NCI-H1436 (cell line): Measurements from ENCODE around the gene CSRP1.
"Not testable (repeated sequence)": the region's sequence is repeated elsewhere in the genome, so short reads cannot be mapped to it uniquely, and the experiment has no call there.

Experiments used
- DNase-seq: peaks from one replicate; lab custom pipeline; 2025; lab: John Stamatoyannopoulos, UW

CSRP1 gene

DNA sequence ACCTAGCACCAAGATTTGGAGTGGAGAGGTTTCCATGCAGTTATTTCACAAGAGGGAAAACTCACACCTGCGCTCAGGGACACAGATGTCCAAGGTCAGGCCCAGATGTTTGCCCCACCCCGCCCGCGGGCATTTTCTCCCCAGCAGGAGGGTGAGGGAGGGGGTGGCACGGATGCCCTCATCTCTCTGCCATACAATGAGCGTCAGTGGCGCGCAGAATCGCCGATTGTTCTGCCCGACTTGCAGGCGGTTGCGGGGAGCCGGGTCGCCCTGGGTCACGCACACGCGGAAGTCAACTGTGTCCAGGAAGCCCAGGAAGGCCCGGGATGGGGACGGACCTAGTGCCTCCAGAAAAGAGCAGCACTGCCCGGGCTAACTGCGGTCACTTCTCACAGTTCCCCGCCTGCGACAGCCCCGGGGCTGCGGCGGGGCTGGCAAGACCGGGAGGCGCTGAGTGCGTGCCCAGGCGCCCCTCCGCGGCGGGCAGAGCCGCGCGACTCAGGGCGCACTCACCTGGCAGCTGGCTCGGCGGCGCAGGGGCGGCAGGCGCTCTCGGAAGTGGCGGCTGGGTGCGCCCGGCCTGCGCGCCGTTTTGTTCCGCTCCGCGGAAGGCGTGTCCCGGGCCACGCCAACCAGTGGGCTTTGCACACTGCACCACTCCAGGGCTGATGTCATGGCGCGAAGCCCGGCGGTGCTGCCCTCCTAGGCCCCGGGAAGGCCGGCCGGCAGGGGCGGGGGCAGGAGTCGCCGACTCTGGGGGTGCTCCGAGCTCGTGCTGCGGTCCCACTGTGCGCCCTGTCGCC lies at the start of gene CSRP1:
CSRP1 (minus strand) TSS at position 567 of the 803 bp plus-strand sequence. CDS start 10,820 bp downstream, outside the sequence.
- peak; percentile 86 for DNase-seq

DNA sequence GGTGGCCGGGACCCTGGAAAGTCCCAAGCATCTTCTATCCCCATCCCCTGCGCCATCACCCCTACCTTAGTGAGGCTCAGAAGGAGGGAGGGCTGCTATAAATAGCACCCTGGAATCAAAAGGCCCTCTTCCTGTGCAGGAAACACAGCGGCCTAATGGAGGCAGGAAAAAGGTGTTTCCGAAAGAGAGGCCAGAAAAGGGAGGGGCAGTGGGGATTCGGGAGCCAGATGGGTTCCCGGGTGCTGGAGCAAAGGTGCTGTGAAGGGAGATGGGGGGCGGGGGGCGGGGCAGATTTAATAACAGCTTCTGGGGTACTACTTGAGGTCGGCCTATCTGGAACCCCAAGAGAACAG lies 48.6 kb upstream of the CSRP1 start:
- DNase-seq = no peak

DNA sequence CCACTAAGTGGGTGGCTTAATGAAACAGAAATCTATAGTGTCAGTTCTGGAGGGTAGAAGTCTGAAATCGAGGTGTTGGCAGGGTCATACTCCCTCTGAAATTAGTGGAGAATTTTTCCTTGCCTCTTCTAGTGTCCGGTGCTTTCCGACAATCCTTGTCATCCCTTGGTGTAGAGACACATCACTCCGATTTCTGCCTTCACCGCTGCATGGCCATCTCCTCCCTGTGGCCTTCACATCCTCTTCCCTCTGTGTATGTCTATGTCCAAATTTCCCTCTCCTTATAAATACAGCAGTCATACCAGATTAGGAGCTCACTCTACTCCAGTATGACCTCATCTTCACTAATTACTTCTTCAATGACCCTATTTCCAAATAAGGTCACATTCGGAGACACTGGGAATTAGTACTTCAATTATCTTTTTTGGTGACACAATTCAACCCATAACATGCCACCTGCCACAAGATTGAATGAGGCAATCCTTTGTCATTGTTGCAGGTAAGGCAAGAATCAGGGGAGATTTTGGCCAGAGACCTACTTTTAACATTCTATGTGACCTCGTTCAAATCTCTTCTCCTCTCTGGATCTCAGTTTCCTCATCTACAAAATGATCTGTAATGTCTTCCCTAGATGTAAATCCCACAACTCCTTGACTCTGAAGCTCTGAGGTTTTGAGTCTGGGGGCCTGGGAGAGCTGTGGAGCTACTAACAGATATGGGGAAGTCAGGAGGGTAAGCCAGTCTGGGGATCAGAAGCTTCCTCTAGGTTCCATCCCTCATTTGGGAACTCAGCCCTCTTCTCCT lies 48.1 kb upstream of the CSRP1 start:
- DNase-seq = no peak

DNA sequence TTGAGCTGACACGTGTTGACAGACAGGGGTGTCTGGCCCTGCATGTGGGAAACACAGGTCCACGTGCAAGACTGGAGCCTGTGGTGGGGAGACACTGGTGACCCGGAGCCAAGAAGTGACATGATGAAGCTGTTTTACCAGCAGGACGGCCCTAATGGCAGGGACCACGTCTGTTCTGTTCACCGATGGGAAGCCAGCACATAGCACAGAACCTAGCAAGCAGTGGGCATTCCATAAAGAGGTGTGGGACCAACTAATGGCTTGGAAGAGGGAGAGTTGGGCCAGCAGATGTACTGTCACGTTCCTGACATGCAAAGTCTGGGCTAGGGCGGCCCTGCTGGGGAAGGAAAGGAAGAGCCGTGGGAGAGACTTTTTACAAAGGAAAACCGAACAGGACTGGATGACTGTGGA lies 47.3 kb upstream of the CSRP1 start:
- DNase-seq = no peak

DNA sequence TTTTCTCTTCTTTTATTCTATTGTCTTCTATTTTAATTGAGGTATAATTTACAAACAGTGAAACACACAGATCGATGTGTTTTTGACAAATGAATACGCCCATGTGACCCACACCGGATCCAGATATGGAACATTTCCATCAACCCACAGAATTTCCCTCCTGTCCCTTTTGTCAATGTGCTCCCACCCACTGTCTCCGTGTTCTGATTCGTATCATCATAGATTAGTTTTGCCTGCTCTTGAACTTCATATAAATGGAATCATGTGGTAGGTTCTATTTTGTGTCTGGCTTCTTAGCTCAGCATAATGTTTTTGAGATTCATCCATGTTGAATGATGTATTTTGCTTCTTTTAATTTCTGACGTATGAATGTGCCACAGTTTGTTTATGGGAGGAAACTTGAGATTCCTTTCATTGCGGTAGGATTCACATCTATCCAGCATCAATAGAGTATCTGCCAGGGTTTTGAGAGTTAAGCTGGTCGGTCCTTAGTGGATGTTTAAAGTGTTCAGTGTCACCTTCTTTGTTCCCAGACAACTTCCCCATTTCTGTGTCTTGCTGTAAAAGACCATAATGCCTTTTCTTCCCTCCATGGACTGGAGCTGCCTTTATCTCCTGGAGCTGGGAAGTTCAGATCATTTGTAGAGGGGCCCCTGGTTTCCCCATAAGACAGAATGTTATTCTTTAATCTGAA lies 46.7 kb upstream of the CSRP1 start:
- no peak for DNase-seq

DNA sequence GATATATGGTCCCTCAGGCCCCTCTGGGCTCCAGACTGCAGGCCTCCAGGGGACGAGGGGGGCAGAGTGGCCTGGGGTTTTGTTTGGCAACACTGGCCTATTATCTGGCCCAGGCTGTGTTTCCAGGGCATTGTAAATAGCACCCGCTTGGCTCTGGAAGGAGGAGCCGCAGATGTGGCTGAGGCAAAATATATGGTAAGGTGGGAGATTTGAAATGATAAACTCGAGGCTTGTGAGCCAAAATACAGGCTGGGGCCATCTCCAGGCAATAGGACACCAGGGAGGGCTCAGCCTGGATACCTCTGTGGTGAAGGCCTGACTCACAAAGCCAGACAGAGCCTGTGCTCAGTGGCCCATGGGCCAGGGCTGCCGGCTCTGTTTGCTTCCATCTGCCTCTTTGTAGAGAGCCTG lies 46.0 kb upstream of the CSRP1 start:
- no peak for DNase-seq

DNA sequence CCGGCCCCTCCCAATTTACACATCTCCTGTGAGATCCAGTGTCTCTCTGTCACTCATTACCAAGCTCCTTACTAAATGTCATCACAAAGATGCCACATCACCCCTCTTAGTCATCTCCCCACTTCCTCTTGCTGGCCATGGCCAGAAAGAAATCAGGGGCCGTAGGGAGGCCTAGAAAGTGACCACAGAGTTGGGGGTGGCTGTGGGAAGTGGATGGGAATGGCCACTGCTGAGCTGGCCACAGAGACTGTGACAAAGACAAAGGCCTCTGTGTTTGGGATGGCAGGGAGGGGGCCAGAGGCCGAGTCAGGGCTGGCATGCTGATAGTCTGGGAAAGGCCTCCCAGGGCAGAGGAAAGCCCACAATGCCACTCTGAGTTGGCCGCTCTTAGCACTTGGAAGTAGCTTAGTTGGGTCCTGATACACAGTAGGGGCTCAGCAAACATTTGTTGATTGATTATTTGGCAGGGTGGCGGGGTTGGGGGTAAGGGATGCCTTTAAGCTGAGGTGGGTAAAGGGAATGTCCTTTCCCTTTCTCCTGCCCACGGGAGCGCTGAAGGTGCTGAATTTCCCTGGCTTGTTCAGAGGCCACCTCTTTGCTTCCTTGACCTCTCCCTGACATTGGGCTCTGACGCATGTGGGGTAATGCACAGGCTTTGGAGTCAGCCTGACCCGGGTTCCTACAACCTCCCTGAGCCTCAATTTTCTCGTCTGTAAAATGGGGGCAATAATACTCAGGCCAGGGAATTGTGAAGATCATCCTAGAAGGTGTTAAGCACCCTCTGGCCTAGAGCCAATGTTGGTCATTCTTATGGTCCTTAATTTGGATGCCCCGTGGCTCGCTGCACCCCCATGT lies 45.2 kb upstream of the CSRP1 start:
- DNase-seq = no peak

DNA sequence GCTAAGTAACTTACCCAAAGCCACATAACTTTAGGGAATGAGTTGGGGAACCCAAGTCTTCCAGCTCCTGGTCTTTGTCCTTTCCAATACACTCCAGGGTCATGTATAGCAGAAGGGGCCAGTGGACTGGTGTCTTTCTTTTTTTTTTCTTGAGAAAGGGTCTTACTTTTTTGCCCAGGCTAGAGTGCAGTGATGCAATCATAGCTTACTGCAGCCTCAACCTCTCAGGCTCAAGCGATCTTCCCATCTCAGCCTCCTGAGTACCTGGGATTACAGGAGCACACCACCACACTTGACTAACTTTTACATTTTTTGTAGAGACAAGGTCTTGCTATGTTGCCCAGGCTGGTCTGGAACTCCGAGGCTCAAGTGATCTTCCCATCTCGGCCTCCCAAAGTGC lies 44.2 kb upstream of the CSRP1 start:
- DNase-seq = no peak

DNA sequence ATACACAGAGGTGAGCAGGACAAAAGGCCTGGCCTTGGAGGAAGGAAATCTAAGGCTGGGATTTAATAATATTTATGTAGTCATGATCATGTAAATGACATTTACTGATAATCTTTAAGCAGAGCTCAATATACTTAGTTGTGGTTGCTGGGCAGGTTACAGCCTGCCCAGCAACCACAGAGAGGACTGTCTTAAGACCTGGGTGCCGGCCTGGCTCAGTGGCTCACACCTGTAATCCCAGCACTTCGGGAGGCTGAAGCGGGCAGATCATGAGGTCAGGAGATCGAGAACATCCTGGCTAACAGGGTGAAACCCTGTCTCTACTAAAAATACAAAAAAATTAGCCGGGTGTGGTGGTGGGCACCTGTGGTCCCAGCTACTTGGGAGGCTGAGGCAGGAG lies 42.6 kb upstream of the CSRP1 start:
- DNase-seq = not testable (repeated sequence)

DNA sequence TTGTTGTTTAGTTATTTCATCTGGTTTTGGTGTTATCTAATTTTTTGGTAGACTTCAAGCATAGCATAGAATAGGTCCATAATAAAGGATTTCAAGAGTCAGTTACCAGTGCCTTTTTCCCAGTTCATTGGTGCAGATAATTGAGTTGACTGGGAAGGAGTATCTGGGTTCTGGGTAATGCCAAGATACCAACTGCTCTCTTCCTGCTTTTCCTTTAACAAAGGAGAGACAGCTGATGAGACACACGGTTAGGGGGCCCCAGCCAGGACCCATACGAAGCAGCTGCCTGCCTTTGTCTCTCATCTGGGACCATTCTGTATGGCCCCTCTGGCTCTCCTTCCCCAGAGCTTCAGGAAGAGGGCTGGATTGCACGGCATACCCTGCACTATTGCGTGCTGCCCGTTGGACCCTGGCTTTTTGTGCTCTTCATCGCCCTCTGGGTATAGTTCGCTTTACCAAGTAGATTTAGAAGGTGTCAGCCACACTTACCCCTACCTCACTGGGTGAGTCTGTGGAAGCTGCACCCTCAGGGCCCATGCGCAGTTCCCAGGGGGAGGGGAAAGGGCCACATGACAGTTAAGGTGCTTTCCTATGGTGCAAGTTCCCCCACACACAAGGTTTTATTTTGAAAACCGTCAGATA lies 39.0 kb upstream of the CSRP1 start:
- DNase-seq = peak; percentile 41

DNA sequence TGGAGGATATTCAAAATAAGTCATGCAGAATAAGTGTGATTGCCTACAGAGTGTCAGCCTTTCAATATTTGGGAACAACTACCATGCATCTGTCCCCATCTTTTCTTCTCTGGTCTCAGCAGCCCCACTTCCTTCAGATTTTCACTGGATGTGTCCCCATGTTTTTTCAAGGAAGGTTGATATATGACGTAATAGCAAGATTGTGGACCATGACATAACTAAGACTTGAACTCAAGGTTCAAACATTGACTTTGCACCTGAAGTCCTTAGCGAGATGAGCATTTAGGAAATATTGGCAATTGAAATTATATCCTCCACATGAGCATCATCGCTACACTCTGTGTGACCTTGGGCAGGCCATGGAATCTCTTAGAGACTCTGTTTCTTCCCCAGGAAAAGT lies 37.8 kb upstream of the CSRP1 start:
- no peak for DNase-seq

DNA sequence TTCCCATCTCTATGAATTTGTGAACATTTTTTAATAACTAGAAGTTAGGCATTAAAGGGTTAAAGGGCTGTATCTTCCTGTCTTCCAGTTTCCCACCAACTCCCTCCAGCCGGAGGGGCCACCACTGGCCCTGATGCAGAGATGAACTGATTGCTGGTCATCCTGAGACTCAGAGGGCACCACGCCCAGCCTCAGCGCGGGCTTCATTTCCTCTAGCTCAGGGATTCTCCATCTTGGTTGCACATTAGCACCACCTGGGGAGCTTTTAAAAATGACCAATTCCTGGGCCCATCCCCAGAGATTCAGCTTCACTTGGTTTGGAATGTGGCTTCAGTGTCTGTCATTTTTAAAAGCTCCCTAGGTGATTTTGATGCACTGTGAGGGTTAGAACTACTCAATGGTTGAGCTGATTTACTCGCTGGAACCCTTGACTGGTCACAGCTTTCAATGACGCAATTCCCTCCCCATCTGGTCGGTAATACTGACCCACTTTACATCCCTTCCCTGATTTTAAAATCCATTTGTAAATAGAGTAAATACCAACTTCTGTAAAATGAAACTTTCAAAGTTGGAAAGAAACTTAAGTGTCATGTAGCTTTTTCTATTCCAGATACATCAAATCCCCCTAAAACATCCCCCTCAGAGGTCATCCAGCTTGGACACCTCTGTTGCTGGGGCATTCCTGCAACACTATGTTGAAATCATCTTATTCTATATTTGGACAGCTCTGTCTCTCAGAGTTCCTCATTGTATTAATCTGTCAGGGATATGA lies 37.1 kb upstream of the CSRP1 start:
- no peak for DNase-seq

DNA sequence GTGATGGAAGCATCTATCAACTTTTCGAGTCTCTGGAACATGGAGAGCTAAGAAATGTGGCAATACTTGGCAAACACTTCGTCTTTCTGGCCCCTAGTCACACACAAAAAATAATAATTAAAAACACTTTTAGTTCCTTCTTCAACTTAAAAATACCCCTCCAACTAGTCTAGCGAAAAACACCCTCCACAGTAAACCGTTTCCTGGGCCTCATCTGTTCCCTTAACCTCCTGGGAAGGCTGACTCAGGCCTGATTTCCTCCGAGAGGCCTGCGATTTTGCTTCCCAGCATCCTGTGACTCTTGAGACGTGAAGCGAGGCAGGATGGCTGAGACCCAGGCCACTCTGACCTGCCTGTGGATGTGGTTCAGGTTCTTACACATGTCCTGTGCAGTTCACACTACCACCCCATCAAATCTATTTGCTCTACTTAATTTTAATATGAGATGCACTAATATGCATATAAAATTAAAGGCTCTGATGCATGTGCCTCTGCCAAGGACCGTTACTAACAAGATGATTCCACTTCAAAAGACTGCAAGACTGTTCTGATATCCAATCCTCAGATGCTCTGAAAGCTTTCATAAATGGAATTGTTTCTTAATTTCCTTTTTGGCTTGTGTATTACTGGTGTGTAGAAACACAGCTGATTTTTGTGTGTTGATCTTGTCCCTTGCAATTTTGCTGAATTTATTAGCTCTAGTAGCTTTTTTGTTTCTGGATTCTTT lies 35.5 kb upstream of the CSRP1 start:
- no peak for DNase-seq

DNA sequence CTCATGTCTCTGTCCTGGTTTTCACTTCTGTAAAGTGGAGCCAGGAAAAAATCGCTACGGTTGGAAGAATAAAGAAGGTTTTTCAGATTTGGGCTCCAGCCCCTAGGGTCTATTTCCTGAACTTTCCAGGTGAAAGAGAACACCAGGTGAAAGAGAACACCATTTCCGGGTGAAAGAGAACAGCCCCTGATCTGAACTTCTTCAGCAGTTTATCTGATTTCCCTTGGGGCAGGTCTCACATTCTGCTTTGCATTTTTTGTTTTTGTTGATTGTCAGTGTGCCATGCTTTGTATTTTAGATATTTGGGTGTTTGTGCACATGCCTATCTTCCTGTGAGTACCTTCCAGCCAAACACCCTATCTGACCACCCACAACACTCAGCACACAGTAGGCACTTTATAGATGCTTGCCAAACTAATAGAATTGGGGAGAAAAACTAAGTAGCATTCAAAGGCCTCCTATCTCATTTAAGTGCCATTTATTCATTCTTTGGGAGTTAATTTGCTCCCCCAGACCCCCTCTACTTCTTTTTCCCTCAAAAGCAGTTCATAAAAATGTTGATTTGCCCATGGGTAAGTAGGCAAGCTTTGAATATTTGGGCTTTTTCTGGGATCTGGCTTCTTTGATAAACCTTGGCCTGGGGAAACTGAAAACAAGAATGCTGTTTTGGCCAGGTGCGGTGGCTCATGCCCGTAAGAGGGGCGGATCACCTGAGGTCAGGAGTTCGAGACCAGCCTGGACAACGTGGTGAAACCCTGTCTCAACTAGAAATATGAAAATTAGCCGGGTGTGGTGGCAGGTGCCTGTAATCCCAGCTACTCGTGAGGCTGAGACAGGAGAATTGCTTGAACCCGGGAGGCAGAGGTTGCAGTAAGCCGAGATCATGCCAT lies 34.2 kb upstream of the CSRP1 start:
- DNase-seq = peak; percentile 33

DNA sequence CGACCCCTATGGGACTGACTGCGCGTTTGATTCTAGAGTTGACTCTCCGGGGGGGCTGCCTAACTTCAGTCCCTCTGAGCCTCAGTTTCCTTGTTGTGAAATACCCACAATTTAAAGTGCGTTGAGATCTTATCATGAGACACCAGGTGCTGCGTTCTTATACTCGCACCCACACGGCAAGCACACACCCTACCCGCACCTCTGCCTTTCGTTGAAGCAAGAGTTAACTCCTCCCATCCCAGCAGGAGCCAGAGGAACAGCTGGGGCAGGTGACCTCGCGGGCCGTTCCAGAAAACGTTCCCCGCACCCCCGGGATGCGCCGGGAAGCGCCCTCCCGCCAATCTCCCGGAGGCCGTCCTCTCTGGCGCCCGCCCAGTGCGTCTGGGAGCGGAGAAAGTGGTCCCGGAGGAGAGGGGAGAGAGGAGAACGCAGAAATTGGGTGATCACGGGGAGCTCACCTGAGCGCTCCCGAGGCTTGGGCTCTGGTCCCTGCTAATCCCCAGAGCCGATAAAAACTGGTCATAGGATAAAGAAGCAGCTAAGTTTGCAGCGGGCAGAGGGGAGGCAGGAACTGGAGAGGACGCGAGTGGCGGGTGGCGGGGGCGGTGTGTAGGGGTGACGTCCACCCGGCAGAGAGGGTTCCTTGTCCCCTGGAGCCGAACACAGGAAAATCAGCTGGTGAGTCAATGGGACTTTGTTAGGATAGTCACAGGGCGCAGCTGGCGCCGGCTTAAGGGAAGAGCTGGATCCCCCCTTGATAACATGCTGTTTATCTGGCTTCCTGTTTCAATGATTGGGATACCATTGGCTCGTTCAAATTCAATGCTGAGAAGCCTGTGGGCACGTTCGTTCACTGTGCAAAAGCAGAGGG lies 32.9 kb upstream of the CSRP1 start:
- DNase-seq = no peak

DNA sequence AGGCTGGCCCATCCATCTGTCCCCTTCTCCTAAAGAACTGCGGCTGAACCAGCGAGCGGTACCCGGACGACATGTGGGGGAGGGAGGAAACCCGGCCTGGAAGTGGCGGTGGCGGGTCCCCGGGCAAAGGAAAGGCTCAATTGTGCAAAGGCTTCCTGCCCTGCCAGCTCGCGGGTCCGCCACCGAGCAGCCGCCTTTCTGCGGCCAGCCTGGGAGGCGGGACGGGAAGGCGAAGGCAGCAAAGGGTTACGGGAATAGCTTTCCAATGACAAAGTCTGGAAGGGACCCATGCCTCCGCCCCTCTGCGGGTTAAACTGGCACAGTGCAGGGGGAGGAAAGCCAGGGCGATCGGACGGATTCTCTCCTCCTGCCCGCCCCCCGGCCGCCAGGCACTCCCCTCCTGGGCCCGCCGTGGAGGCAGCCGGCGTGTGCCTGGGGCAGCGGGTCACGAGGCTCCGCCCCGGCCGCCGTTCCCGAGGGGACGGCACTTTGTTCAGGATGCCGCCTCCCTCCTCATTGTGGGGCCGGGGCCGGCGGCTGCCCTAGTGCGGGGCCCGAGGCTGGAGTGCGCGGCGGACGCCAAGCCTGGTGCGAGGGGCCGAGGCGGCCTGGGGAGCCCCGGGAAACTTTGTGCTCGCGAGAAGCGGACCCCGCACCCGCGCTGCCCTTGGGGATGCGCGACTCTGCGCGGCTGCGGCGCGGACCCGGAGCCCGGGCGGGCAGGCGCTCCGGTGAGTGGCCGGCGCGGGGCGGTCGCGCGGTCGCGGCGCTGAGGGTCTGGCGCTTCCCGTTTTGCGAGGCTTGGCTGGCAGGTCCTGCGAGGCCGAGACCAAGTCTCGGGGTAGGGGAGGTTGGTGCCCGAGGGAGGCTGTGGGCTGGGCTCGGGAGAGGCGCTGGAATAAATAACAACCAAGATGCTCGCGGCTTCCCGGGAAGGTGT lies 32.0 kb upstream of the CSRP1 start, which contains the start of gene NAV1:
NAV1 (plus strand) TSS at position 516 of the 940 bp plus-strand sequence. CDS start 83,758 bp downstream, outside the sequence.
- peak; percentile 30 for DNase-seq
